Measurements from ENCODE around the gene CLIC1.

Gene CLIC1

DNA sequence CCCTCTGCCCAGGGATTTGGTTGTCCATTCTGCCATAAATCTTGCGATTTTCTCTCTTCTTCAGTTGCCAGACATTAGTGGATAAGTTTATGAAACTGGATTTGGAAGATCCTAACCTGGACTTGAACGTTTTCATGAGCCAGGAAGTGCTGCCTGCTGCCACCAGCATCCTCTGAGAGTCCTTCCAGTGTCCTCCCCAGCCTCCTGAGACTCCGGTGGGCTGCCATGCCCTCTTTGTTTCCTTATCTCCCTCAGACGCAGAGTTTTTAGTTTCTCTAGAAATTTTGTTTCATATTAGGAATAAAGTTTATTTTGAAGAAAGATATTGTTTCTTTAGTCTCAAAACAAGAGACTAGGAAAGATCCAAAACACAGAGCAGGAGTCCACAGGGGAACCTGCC, 26.0 kb upstream of the CLIC1 start, which contains the start of gene SAPCD1:
TSS of gene SAPCD1 (plus strand) at position 301 of the 400 bp plus-strand sequence. CDS start 399 bp downstream, outside the sequence.
- H3K36me3 ChIP-seq (ENCODE audit: insufficient read depth) = no peaks in the 10 kb centered on the region
- no peak within 1 kb of the TSS for H3K27ac ChIP-seq
- peaks cover 14% of the 10 kb centered on the region for H3K4me1 ChIP-seq (ENCODE audit: low read depth, poor library complexity, severe bottlenecking)
- no peaks in the 10 kb centered on the region for H4K20me1 ChIP-seq (ENCODE audit: insufficient read depth)
- no peak within 1 kb of the TSS for H2AFZ ChIP-seq (ENCODE audit: low read depth)
- H3K4me2 ChIP-seq = no peak within 1 kb of the TSS
- no peak within 1 kb of the TSS for H3K4me3 ChIP-seq (IDR thresholded peaks at IDR 0.05; ENCODE audit: insufficient read depth, low read depth, low read length)
- no peaks in the 10 kb centered on the region for H3K79me2 ChIP-seq (ENCODE audit: insufficient read depth, low read depth)
- no peaks in the 10 kb centered on the region for H3K27me3 ChIP-seq (ENCODE audit: insufficient read depth, low read depth)
- TF ChIP-seq, protein P1, sequence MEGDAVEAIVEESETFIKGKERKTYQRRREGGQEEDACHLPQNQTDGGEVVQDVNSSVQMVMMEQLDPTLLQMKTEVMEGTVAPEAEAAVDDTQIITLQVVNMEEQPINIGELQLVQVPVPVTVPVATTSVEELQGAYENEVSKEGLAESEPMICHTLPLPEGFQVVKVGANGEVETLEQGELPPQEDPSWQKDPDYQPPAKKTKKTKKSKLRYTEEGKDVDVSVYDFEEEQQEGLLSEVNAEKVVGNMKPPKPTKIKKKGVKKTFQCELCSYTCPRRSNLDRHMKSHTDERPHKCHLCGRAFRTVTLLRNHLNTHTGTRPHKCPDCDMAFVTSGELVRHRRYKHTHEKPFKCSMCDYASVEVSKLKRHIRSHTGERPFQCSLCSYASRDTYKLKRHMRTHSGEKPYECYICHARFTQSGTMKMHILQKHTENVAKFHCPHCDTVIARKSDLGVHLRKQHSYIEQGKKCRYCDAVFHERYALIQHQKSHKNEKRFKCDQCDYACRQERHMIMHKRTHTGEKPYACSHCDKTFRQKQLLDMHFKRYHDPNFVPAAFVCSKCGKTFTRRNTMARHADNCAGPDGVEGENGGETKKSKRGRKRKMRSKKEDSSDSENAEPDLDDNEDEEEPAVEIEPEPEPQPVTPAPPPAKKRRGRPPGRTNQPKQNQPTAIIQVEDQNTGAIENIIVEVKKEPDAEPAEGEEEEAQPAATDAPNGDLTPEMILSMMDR (conservative IDR thresholded peaks at IDR 0.05; ENCODE audit: low read depth, low read length) = no peak
- no peak within 1 kb of the TSS for H3K9ac ChIP-seq

DNA sequence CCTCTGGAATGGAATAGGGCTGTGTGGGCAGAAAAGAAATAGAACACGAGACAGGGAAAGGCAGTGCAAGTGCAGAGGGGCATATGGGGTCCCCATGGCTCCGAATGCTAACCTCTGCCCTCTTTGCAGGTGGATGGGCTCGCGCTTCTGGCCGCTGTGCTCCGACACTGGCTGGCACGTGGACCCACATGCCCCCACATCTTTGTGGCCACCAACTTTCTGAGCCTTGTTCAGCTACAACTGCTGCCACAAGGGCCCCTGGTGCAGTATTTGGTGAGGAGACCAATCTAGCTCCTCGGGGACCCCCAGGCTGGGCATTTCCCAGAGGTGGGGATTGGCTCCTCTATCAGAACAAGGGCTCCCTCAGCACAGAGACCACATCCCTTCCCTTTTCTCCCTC, 25.0 kb upstream of the CLIC1 start:
- no peaks in the 10 kb centered on the region for H3K79me2 ChIP-seq (ENCODE audit: insufficient read depth, low read depth)
- H4K20me1 ChIP-seq (ENCODE audit: insufficient read depth) = no peaks in the 10 kb centered on the region
- TF ChIP-seq, protein P1 (conservative IDR thresholded peaks at IDR 0.05; ENCODE audit: low read depth, low read length) = no peak
- no peak overlapping the region for H2AFZ ChIP-seq (ENCODE audit: low read depth)
- H3K4me1 ChIP-seq (ENCODE audit: low read depth, poor library complexity, severe bottlenecking) = peaks cover 14% of the 10 kb centered on the region
- no peaks in the 10 kb centered on the region for H3K36me3 ChIP-seq (ENCODE audit: insufficient read depth)
- H3K4me3 ChIP-seq (IDR thresholded peaks at IDR 0.05; ENCODE audit: insufficient read depth, low read depth, low read length) = no peak overlapping the region
- H3K27ac ChIP-seq = no peak overlapping the region
- H3K27me3 ChIP-seq (ENCODE audit: insufficient read depth, low read depth) = no peaks in the 10 kb centered on the region
- no peak overlapping the region for H3K4me2 ChIP-seq
- H3K9ac ChIP-seq = no peak overlapping the region

DNA sequence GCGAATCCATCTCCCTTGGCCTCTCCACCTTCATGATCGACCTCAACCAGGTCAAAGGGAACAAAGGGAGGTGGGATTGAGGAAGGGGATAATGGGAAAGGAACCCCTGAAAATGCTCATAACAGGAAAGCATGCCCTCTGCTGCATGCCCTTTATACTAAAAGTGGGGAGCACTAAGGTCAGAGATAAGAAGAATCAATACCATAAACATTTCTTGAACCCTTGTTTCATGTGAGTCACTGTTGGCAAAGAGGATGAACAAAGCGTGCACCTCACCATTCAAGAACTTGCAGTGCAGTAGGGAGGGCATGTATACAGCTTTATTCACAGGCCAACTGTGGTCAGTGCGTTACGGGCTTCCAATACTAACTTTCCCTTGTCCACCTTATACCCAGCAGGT, 24.5 kb upstream of the CLIC1 start:
- H3K9ac ChIP-seq = no peak overlapping the region
- no peak overlapping the region for H3K4me3 ChIP-seq (IDR thresholded peaks at IDR 0.05; ENCODE audit: insufficient read depth, low read depth, low read length)
- TF ChIP-seq, protein P1 (conservative IDR thresholded peaks at IDR 0.05; ENCODE audit: low read depth, low read length) = no peak
- no peaks in the 10 kb centered on the region for H3K79me2 ChIP-seq (ENCODE audit: insufficient read depth, low read depth)
- H3K4me2 ChIP-seq = no peak overlapping the region
- H3K27ac ChIP-seq = no peak overlapping the region
- H2AFZ ChIP-seq (ENCODE audit: low read depth) = no peak overlapping the region
- no peaks in the 10 kb centered on the region for H3K36me3 ChIP-seq (ENCODE audit: insufficient read depth)
- H3K27me3 ChIP-seq (ENCODE audit: insufficient read depth, low read depth) = no peaks in the 10 kb centered on the region
- H3K4me1 ChIP-seq (ENCODE audit: low read depth, poor library complexity, severe bottlenecking) = peaks cover 14% of the 10 kb centered on the region
- H4K20me1 ChIP-seq (ENCODE audit: insufficient read depth) = no peaks in the 10 kb centered on the region

DNA sequence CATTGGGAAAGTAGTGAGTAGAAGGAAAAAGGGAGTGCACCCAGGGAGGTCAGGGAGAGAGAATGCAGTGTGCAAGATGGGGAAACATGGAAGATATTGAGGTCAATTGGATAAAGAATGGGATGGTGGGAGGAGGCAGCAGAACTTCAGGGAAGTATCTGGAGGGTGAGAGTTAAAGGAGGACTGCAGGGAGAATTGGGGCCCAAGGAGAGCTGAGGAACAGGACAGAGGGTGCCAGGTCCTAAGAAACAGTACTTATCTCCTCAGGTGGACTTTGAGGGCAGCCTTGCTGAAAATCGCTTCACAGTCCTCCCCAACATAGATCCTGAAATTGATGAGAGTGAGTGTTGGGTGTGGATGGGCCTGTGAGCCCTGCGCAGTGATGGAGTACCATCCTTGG, 22.0 kb upstream of the CLIC1 start:
- Histone ChIP-seq H3K36me3 (ENCODE audit: insufficient read depth) (no peaks in the 10 kb centered on the region), H3K4me3 (IDR thresholded peaks at IDR 0.05; ENCODE audit: insufficient read depth, low read depth, low read length) (no peak overlapping the region), H3K4me2 (no peak overlapping the region), H3K4me1 (ENCODE audit: low read depth, poor library complexity, severe bottlenecking) (no peaks in the 10 kb centered on the region), H4K20me1 (ENCODE audit: insufficient read depth) (no peaks in the 10 kb centered on the region), H3K79me2 (ENCODE audit: insufficient read depth, low read depth) (no peaks in the 10 kb centered on the region), H3K9ac (no peak overlapping the region), H3K27ac (no peak overlapping the region), H3K27me3 (ENCODE audit: insufficient read depth, low read depth) (no peaks in the 10 kb centered on the region), H2AFZ (ENCODE audit: low read depth) (no peak overlapping the region)
- TF ChIP-seq, protein P1 (conservative IDR thresholded peaks at IDR 0.05; ENCODE audit: low read depth, low read length) = no peak
